Measurements from ENCODE around the gene TMCC1. TPM values are rescaled to one million over a fixed set of nuclear protein-coding genes. Genes with fewer than 3 reads are reported as not detected.
"Not testable (repeated sequence)": the region's sequence is repeated elsewhere in the genome, so short reads cannot be mapped to it uniquely, and the experiment has no call there.

TMCC1 gene
- total RNA-seq, 2 experiments from 2014 or later: 21.6 to 22.1 TPM

DNA sequence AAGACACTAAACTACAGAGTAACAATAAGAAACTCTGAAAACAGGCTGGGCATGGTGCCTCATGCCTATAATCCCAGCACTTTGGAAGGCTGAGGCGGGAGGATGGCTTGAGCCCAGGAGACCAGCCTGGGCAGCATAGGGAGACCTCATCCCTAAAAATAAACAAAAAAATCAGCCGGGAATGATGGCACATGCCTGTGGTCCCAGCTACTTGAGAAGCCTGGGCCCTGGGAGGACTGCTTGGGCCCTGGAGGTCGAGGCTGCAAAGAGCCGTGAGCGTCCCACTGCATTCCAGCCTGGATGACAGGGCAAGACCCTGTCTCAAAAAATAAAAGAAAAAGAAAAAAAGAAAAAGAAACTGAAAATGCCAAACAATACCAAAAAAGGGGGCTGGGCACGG, 55.4 kb downstream of the TMCC1 start:
- no peak overlapping the region for H3K4me3 Mint-ChIP-seq
- POLR2A ChIA-PET: no interaction called here
- no peak overlapping the region for H3K27ac Mint-ChIP-seq
- no peak for DNase-seq
- no peak for ATAC-seq (ENCODE audit: low read depth)
- no peaks in the 10 kb centered on the region for H3K27me3 Mint-ChIP-seq
- H3K36me3 Mint-ChIP-seq: peaks cover 6% of the 10 kb centered on the region
- no peaks in the 10 kb centered on the region for H3K9me3 Mint-ChIP-seq
- no peaks in the 10 kb centered on the region for H3K4me1 Mint-ChIP-seq

DNA sequence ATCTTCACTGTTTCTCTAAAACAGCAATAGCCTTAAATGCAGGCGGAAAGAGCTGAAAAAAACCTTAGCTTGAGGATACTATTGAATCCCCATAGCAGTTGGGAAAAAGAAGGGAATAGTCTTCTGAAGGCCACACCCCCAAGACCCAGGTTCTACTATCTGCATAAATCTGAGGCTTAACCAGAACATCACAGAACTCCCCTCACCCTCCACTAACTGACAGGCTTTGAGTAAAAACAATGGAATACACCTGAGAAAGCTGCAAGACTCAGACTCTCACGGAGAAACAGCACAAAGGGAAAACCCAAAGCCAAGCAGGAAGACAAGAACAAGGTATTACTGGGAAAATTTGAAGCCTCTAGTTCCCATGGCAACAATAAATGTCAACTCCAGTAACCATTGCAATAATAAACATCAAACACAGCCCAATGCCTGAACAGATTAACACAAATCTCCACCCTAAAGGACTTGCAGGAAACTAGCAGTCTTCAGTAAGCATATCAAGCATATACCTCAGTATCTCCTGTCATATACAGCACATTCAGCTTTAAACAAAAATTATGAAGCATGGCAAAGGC, 56.4 kb downstream of the TMCC1 start:
- ATAC-seq (ENCODE audit: low read depth): no peak
- Mint-ChIP-seq H3K9me3 (no peaks in the 10 kb centered on the region), H3K4me1 (no peaks in the 10 kb centered on the region), H3K36me3 (peaks cover 6% of the 10 kb centered on the region), H3K27me3 (no peaks in the 10 kb centered on the region), H3K27ac (no peak overlapping the region), H3K4me3 (no peak overlapping the region)
- no peak for DNase-seq
- POLR2A ChIA-PET: no interaction called here

DNA sequence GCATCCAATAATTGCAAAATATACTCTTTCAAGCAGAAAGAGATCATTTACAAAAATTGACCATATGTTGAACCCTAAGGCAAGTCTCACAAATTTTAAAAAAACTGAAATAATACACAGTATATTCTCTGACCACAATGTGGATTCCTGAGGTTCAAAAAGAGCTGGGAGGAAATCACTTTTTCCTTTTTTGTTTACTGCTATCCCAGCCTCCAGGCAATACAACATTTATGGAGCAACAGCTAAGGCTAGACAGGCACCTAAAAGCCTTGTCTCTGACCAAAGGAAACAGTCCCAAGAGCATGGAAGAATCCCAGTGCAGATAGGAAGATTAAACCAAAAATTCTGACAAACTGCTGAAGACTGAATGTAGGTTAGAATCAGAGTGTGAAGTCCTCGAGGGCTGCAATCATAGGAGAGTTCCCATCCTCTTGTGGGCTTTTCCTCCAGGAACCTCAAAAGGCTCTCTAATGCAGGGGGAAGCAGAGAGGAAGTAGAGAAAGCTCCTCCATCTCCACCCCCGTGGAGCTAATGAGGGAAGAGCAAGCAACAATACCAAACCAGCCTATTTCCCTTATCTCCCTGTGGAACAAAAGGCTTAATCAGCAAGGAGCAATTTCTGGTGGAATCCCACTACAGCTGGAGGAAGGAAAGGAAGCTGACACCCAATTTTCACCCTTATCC, 57.0 kb downstream of the TMCC1 start:
- POLR2A ChIA-PET: no interaction called here
- H3K27ac Mint-ChIP-seq: no peak overlapping the region

DNA sequence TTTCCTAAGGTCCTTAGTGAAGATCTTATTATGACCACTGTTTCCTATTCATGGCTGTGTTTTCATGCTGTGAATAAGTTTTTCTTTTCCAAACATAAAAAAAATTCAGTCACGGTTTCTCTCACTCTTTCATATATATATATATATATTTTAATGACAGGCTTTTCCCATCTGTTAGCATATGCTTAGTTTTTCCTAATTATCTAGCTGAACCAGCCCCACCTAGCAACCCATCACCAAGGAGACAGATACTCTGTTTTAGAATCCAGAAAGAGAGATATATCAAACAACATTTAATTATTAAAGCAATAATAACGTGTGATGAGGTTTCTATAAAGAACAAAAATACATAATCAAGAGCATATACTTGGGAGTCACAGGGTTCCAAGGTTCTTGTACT, 58.3 kb downstream of the TMCC1 start:
- Mint-ChIP-seq H3K36me3 (peaks cover 3% of the 10 kb centered on the region), H3K4me1 (no peaks in the 10 kb centered on the region), H3K27me3 (no peaks in the 10 kb centered on the region), H3K4me3 (no peak overlapping the region), H3K9me3 (no peaks in the 10 kb centered on the region), H3K27ac (no peak overlapping the region)
- DNase-seq (no peak), ATAC-seq (ENCODE audit: low read depth) (no peak)
- POLR2A ChIA-PET: no interaction called here

More for the DNA sequence above, 57.0 kb downstream of the TMCC1 start:
- Mint-ChIP-seq H3K4me1 (no peaks in the 10 kb centered on the region), H3K36me3 (peaks cover 4% of the 10 kb centered on the region), H3K9me3 (no peaks in the 10 kb centered on the region), H3K4me3 (no peak overlapping the region), H3K27me3 (no peaks in the 10 kb centered on the region)
- ATAC-seq (ENCODE audit: low read depth) (no peak), DNase-seq (no peak)

DNA sequence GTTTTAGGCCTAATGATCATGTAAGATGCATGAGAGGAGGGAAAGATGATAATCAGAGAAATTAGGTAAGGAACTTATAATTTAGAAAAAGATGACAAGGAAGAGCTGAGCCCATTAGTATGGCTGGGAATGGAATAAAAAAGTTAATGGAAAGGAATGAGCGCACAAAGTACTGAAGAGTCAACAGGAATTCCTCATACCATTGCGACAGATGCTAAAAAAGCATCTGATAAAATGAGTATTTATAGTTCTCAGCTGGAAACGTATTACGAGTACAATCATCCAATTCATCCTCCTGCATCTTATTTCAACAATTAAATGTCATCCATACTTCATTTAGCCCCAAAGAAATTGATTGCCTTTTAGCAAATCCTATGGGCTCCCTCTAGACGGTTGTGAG, 58.9 kb downstream of the TMCC1 start:
- Mint-ChIP-seq H3K4me3 (no peak overlapping the region), H3K36me3 (peaks cover 2% of the 10 kb centered on the region), H3K9me3 (no peaks in the 10 kb centered on the region), H3K4me1 (no peaks in the 10 kb centered on the region), H3K27me3 (no peaks in the 10 kb centered on the region), H3K27ac (no peak overlapping the region)
- POLR2A ChIA-PET: no interaction called here
- DNase-seq (no peak), ATAC-seq (ENCODE audit: low read depth) (no peak)

DNA sequence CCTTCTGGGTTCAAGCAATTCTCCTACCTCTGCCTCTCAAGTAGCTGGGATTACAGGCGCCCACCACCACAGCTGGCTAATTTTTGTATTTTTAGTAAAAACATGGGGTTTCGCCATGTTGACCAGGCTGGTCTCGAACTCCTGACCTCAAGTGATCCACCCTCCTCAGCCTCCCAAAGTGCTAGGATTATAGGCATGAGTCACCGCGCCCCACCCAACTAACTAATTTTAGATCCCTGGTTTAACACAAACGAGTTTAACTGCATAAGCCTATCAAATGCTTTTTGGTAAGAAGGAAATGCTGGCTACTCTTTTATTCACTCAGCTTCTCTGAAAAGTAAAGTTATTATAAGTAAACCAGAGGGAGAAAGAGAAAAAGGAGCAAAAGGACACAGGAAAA, 61.6 kb downstream of the TMCC1 start:
- POLR2A ChIA-PET; ATAC-seq (ENCODE audit: low read depth); H3K9me3 Mint-ChIP-seq; DNase-seq; H3K27ac Mint-ChIP-seq; H3K4me3 Mint-ChIP-seq; H3K36me3 Mint-ChIP-seq; H3K27me3 Mint-ChIP-seq: not testable (repeated sequence)
- H3K4me1 Mint-ChIP-seq: peaks cover 11% of the 10 kb centered on the region

DNA sequence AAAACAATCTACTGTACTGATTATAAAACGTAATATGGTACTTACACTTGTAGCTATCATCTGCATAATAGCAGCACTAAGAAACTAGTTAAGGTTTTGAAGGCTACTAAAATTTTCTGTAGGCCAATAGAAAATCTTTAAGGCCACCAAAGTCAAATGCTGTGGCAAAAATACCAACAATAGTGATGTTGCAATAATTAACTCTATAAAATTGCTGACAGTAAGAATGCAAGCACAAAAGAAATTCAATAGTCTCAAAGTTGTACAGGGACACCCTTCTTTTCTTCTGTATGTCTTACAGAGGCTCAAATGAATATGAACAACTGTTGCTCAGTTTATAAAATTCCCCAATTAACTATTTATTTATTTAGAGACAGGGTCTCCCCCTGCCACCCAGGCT, 62.0 kb downstream of the TMCC1 start:
- Mint-ChIP-seq H3K27me3 (no peaks in the 10 kb centered on the region), H3K36me3 (peaks cover 1% of the 10 kb centered on the region), H3K4me1 (peaks cover 15% of the 10 kb centered on the region), H3K9me3 (no peaks in the 10 kb centered on the region), H3K27ac (no peak overlapping the region), H3K4me3 (no peak overlapping the region)
- POLR2A ChIA-PET: no interaction called here
- no peak for ATAC-seq (ENCODE audit: low read depth)
- no peak for DNase-seq

DNA sequence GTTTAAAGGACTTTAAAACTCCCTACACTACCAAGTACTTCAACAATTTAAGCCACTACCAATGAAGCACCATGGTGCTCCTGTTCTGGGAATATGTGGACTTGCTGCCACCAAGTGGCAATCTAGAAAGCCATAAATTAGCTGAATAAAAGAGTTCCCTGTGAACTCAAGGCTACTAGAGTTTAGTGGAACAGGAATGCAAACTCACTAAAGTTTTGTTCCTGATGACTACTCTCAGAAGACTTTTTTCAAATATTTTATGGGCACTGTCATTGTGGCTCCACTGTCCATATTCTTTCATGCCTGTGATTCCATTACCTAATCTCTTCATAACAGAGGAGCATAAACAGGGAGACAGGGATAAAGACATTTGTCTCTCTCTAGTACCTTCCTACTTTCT, 63.9 kb downstream of the TMCC1 start:
- H3K27ac Mint-ChIP-seq: no peak overlapping the region
- peak; percentile 44 for ATAC-seq (ENCODE audit: low read depth)

DNA sequence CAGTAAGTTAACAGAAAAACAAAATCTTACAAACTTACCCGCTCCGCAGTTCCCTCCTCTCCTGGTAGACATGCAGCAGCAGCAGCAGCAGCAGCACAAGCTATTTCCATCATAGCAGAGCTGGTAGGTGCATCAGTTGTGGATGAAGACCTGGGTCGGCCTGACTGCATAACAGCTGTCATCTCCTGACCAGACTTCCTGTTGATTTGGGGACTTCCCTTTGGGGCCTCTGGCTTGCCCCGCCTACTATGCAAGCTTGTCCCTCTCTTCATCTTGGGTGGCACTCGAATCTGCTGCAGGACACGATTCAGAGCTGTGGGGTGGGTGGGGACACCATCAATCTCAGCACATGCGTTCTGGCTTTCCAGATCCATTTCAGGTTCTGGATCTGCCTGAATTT, 65.7 kb downstream of the TMCC1 start:
- Mint-ChIP-seq H3K27me3 (no peaks in the 10 kb centered on the region), H3K9me3 (no peaks in the 10 kb centered on the region), H3K4me3 (peak overlapping the region; percentile 41), H3K27ac (peak overlapping the region; percentile 76), H3K4me1 (peaks cover 17% of the 10 kb centered on the region), H3K36me3 (peaks cover 1% of the 10 kb centered on the region)
- peak; percentile 45 for DNase-seq
- POLR2A ChIA-PET: no interaction called here
- peak; percentile 92 for ATAC-seq (ENCODE audit: low read depth)

More for the DNA sequence above, 63.9 kb downstream of the TMCC1 start:
- Mint-ChIP-seq H3K27me3 (no peaks in the 10 kb centered on the region), H3K9me3 (no peaks in the 10 kb centered on the region), H3K4me1 (peaks cover 17% of the 10 kb centered on the region), H3K4me3 (no peak overlapping the region), H3K36me3 (peaks cover 1% of the 10 kb centered on the region)
- no peak for DNase-seq
- POLR2A ChIA-PET: no interaction called here

DNA sequence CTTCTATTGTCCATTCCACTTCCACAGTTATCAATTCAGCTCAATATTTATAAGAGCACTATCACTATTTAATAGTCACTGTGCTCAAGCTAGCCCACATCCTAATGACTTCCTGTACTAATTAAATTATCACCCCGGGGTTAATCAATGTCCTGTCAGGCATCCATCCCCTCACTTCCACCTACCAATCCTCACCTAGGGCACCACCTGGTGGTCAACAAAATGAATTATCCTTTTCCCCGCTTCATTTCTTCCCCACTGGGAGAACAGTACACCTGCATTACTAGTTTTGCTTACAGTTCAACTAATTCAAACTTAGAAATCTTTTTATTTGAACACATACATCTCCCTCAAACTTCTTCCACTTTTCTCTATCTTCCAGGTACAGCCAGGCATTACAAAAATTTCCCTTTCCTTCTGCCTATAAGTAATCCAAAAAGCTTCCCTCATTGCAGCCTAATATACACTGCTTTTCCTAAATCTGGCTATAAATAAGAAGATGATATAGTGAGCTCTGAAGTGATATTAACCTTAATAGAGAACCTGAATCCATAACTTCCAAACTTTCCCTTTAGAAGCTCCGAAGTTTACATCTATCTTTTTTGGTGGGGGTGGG, 68.5 kb downstream of the TMCC1 start:
- Mint-ChIP-seq H3K36me3 (peaks cover 1% of the 10 kb centered on the region), H3K9me3 (no peaks in the 10 kb centered on the region), H3K4me1 (peaks cover 17% of the 10 kb centered on the region), H3K27me3 (no peaks in the 10 kb centered on the region), H3K27ac (no peak overlapping the region), H3K4me3 (no peak overlapping the region)
- no peak for ATAC-seq (ENCODE audit: low read depth)
- POLR2A ChIA-PET: no interaction called here
- no peak for DNase-seq

DNA sequence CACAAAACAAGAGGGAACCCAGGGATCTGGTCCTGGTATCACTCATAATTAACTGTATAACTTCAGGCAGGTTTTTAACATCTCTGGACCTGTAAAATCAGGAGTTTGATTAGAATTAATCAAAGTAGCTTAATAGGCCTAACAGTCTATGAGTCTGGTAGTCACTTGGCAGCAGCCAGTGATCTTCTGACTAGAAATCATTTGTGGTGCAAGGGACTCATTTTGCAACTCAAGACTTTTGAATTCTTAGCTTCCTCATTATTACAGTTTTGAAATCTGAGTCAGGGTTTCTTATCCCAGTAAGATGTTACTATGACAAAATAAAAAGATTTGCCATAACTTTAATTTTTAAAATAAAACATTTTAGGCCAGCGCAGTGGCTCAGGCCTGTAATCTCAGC, 70.8 kb downstream of the TMCC1 start:
- no peak for DNase-seq

DNA sequence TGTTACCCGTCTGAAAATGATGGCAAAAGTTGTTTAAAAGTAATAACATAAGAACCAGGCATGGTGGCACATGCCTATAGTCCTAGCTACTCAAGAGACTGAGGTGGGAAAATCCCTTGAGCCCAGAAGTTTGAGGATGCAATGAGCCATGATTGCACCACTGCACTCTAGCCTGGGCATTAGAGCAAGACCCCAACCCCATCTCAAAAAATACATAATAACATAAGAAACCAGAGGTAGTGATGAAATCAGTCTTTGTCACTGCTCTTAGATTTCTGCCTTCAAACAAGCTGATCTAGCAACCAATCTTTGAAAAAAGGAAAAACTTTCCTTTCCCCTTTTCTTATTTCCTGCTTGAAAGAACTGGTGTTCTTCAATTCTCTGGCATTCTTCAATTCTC, 71.3 kb downstream of the TMCC1 start:
- Mint-ChIP-seq H3K27ac (no peak overlapping the region), H3K36me3 (no peaks in the 10 kb centered on the region), H3K4me1 (peaks cover 7% of the 10 kb centered on the region), H3K27me3 (no peaks in the 10 kb centered on the region), H3K4me3 (no peak overlapping the region), H3K9me3 (no peaks in the 10 kb centered on the region)
- ATAC-seq (ENCODE audit: low read depth) (no peak), DNase-seq (no peak)
- POLR2A ChIA-PET: no interaction called here

More for the DNA sequence above, 70.8 kb downstream of the TMCC1 start:
- H3K4me3 Mint-ChIP-seq: no peak overlapping the region
- H3K4me1 Mint-ChIP-seq: peaks cover 10% of the 10 kb centered on the region
- no peaks in the 10 kb centered on the region for H3K9me3 Mint-ChIP-seq
- H3K36me3 Mint-ChIP-seq: peaks cover under 1% of the 10 kb centered on the region
- H3K27me3 Mint-ChIP-seq: no peaks in the 10 kb centered on the region
- ATAC-seq (ENCODE audit: low read depth): no peak
- H3K27ac Mint-ChIP-seq: no peak overlapping the region
- POLR2A ChIA-PET: no interaction called here

DNA sequence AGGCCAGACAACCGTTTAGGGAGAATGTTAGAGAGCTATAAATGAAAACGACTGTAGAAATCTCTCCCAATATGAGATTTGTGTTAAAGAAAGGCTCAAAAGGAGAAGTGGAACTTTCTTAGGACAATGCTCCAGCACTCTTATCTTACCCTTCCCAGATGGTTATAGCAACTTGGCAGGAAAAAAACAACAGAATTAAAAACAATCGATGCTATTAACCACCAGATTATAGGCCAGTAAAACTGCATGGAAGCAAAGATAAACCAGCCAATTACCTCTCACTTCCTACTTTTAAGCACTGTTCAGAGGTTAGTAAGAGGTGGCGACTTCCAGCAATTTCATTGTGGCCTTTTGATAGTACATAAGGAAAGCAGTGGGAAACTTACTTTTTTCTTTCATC, 72.9 kb downstream of the TMCC1 start:
- DNase-seq (no peak), ATAC-seq (ENCODE audit: low read depth) (no peak)
- H3K27me3 Mint-ChIP-seq: no peaks in the 10 kb centered on the region
- POLR2A ChIA-PET: no interaction called here
- no peak overlapping the region for H3K4me3 Mint-ChIP-seq
- H3K4me1 Mint-ChIP-seq: peaks cover 2% of the 10 kb centered on the region
- H3K27ac Mint-ChIP-seq: no peak overlapping the region
- peaks cover 4% of the 10 kb centered on the region for H3K9me3 Mint-ChIP-seq
- peaks cover 5% of the 10 kb centered on the region for H3K36me3 Mint-ChIP-seq

DNA sequence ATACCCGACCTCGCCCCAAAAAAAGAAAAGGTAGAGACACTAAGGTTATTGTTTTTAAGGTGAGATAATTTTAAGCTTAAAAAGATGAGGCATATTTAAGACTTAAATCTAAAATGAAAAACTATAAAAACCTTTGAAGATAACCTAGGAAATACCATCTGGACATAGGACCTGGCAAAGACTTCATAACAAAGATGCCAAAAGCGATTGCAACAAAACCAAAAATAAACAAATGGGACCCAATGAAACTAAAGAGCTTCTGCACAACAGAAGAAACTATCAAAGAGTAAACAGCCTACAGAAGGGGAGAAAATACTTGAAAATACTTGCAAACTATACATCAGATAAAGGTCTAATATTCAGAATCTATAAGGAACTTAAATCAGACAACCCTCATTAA, 80.9 kb downstream of the TMCC1 start:
- POLR2A ChIA-PET: no interaction called here
- ATAC-seq (ENCODE audit: low read depth) (no peak), DNase-seq (no peak)
- no peak overlapping the region for H3K4me3 Mint-ChIP-seq
- no peaks in the 10 kb centered on the region for H3K4me1 Mint-ChIP-seq
- no peak overlapping the region for H3K27ac Mint-ChIP-seq
- H3K36me3 Mint-ChIP-seq: peaks cover 12% of the 10 kb centered on the region
- H3K27me3 Mint-ChIP-seq: no peaks in the 10 kb centered on the region
- H3K9me3 Mint-ChIP-seq: peaks cover 6% of the 10 kb centered on the region

Measured in activated naive CD8-positive, alpha-beta T cell treated with anti-CD3 and anti-CD28 coated beads, Interleukin-2, amount 10 ng/mL, durations not matched to agents 7 days and 5 days (primary cell).